Activated naive CD8-positive, alpha-beta T cell treated with anti-CD3 and anti-CD28 coated beads for 36 hours (primary cell): ENCODE data around the gene EXD3. TPM values are rescaled to one million over a fixed set of nuclear protein-coding genes. Genes with fewer than 3 reads are reported as not detected.

ENCODE experiments used
- DNase-seq: peaks from one replicate; pipeline ENCODE4 v3.0.0; 2021
- H3K27ac Mint-ChIP-seq: one replicate; pipeline ENCODE4 v1.8.0; 2022; ENCODE audit warnings: mild to moderate bottlenecking, moderate library complexity, mixed read lengths
- H3K27me3 Mint-ChIP-seq: one replicate; pipeline ENCODE4 v1.8.0; 2022; ENCODE audit warnings: mild to moderate bottlenecking, mixed read lengths
- H3K36me3 Mint-ChIP-seq: one replicate; pipeline ENCODE4 v1.8.0; 2021; ENCODE audit warnings: mild to moderate bottlenecking, mixed read lengths
- H3K4me1 Mint-ChIP-seq: one replicate; pipeline ENCODE4 v1.8.0; 2021; ENCODE audit warnings: mixed read lengths
- H3K4me3 Mint-ChIP-seq: one replicate; pipeline ENCODE4 v1.8.0; 2022; ENCODE audit warnings: mild to moderate bottlenecking, moderate library complexity, mixed read lengths
- H3K9me3 Mint-ChIP-seq: one replicate; pipeline ENCODE4 v1.8.0; 2022; ENCODE audit warnings: mixed read lengths
- total RNA-seq, 2 experiments: library from RNA; stranded (reverse); gene quantifications; one replicate each; pipeline ENCODE4 v1.2.3, GENCODE V29; 2021

Gene EXD3
- total RNA-seq, 2 experiments from 2014 or later: 3.6 to 4.2 TPM

GRCh38 chr9:137276473-137277328 is 146.3 kb downstream of the EXD3 start:
- no peaks in the 10 kb centered on the region for H3K9me3 Mint-ChIP-seq
- H3K27me3 Mint-ChIP-seq: peaks cover 11% of the 10 kb centered on the region
- DNase-seq: no peak
- no peaks in the 10 kb centered on the region for H3K36me3 Mint-ChIP-seq
- peaks cover 8% of the 10 kb centered on the region for H3K4me1 Mint-ChIP-seq
- peak overlapping the region; percentile 87 for H3K27ac Mint-ChIP-seq
- peak overlapping the region; percentile 80 for H3K4me3 Mint-ChIP-seq

DNA sequence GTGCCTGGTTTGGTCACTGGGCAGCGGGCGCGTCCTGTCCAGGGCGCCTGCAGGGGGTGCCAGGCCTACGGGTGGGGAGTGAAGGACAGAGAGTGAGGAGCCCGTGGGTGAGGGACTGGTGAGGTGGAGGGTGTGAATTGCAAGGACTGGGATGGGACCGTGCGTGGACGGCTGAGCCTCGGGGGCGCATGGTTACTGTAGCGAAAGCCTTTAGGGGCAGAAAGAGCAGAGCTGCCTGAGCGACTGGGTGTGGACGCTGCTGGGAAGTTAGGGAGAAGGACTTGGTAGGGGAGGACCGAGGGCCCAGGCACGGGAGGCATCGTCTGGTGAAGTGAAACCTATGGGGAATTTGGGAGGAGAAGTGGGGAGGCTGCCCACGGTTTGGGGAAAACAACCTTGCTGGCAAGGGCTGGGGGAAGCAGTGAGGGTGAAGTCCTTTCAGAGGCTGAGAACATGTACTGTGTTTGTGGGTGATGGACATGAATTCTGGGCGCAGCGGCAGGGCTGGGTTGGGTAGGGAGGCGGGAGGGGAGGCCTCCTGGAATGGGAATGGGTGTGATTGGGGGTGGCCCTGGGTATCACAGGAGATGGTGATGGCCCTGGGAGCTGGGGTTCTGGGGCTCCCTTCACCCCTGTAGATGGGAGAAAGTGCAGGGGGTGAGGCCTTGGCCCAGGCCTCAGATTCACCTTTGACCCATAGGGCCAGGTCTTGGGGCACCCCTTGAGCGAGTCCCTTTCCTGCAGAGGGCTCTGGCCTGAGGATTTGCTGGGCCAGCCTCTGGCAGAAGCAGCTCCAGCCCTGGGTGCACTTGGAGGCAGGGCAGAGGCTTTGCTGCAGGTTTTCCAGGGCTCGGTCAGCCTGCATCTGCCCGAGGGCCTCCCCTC is 147.1 kb downstream of the EXD3 start:
- peak overlapping the region; percentile 4 for H3K27ac Mint-ChIP-seq
- H3K4me3 Mint-ChIP-seq: no peak overlapping the region
- DNase-seq: no peak

DNA sequence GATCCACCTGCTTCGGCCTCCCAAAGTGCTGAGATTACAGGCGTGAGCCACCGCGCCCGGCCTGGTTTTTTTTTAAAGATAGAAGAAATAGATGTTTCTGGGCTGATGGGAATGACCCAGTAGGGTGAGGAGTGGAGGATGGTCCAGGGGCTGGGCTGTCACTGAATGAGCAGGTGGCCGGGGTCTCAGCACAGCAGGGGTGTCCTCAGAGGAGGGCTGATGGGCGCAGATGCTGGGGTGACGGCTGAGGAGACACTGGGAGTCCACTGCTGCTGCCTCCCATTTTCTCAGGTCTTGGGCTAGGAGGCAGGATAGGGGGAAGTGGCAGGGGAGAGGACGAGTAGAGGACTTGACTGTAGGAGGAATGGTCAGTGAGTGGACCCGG is 147.8 kb downstream of the EXD3 start:
- DNase-seq: no peak
- peaks cover 11% of the 10 kb centered on the region for H3K27me3 Mint-ChIP-seq
- H3K4me3 Mint-ChIP-seq: no peak overlapping the region
- H3K27ac Mint-ChIP-seq: no peak overlapping the region
- H3K4me1 Mint-ChIP-seq: peaks cover 14% of the 10 kb centered on the region
- H3K36me3 Mint-ChIP-seq: peaks cover 4% of the 10 kb centered on the region
- H3K9me3 Mint-ChIP-seq: no peaks in the 10 kb centered on the region

More for the DNA sequence above, 147.1 kb downstream of the EXD3 start:
- Mint-ChIP-seq H3K27me3 (peaks cover 11% of the 10 kb centered on the region), H3K36me3 (peaks cover 4% of the 10 kb centered on the region), H3K4me1 (peaks cover 14% of the 10 kb centered on the region), H3K9me3 (no peaks in the 10 kb centered on the region)

- Mint-ChIP-seq H3K9me3 (no peaks in the 10 kb centered on the region), H3K27me3 (peaks cover 11% of the 10 kb centered on the region), H3K4me3 (no peak overlapping the region), H3K4me1 (peaks cover 14% of the 10 kb centered on the region), H3K27ac (no peak overlapping the region), H3K36me3 (peaks cover 14% of the 10 kb centered on the region)
- DNase-seq: no peak
Observed at GRCh38 chr9:137273611-137274320, 149.2 kb downstream of the EXD3 start.

- peaks cover 17% of the 10 kb centered on the region for H3K36me3 Mint-ChIP-seq
- no peak overlapping the region for H3K27ac Mint-ChIP-seq
- DNase-seq: no peak
- H3K4me1 Mint-ChIP-seq: peaks cover 14% of the 10 kb centered on the region
- H3K27me3 Mint-ChIP-seq: peaks cover 11% of the 10 kb centered on the region
- no peaks in the 10 kb centered on the region for H3K9me3 Mint-ChIP-seq
- no peak overlapping the region for H3K4me3 Mint-ChIP-seq
Observed at GRCh38 chr9:137273095-137273490, 149.9 kb downstream of the EXD3 start.

DNA sequence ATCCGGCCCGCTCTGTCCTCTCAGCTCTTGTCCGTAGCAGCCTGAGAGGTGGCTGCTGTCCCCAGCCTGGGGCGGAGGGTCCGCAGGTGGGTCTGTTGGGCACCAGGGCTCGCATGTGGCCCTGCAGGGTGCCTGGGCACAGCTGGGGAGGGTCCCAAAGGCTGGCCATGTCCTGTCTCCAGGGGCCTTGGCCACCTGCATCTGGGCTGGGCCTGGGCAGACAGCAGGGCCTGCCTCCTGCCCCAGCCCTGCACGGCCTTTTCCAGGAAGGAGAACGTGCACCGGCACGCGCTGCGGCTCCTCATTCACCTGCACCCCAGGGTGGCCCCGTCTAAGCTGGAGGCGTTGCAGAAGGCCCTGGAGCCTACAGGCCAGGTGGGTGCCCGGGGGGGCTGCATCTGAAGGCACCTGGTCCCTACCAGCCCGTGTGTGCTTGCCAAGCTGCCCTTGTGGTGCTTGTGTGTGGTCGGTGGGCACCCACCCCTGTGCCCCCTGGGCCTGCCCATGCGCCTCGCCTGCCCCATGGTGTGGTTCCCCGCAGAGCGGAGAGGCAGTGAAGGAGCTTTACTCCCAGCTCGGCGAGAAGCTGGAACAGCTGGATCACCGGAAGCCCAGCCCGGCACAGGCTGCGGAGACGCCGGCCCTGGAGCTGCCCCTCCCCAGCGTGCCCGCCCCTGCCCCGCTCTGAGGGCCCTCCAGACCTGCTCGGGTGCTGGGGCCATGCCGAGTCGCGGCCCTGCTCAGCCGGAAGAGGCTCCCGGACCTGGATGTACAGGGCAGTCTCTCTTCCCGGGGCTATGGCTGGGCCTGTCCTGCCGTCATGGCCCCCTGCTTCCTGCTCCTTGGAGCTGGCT is 150.5 kb downstream of the EXD3 start:
- no peaks in the 10 kb centered on the region for H3K9me3 Mint-ChIP-seq
- no peak overlapping the region for H3K4me3 Mint-ChIP-seq
- peaks cover 14% of the 10 kb centered on the region for H3K4me1 Mint-ChIP-seq
- H3K36me3 Mint-ChIP-seq: peaks cover 24% of the 10 kb centered on the region
- H3K27me3 Mint-ChIP-seq: peaks cover 11% of the 10 kb centered on the region
- DNase-seq: no peak
- H3K27ac Mint-ChIP-seq: no peak overlapping the region

DNA sequence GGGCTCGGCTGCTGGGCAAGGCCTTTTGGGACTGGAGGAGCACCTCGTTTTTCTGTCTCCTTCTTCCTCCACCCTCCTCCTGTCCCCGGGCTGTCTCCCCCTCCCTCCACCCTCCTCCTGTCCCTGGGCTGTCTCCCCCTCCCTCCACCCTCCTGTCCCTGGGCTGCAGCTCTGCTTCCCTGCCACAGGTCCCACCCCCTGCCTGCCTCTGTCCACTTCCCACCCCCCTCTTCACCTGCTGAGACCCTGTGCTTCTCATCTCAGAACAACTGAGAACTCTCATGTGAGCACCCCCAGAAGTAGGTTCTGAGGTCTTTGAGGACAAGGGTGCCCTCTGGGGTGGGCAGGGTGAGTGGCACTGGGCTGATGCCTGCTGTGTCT is 151.3 kb downstream of the EXD3 start:
- H3K36me3 Mint-ChIP-seq: peaks cover 26% of the 10 kb centered on the region
- peaks cover 7% of the 10 kb centered on the region for H3K27me3 Mint-ChIP-seq
- no peaks in the 10 kb centered on the region for H3K9me3 Mint-ChIP-seq
- peak overlapping the region; percentile 28 for H3K27ac Mint-ChIP-seq
- H3K4me1 Mint-ChIP-seq: peaks cover 9% of the 10 kb centered on the region
- no peak for DNase-seq
- H3K4me3 Mint-ChIP-seq: no peak overlapping the region

DNA sequence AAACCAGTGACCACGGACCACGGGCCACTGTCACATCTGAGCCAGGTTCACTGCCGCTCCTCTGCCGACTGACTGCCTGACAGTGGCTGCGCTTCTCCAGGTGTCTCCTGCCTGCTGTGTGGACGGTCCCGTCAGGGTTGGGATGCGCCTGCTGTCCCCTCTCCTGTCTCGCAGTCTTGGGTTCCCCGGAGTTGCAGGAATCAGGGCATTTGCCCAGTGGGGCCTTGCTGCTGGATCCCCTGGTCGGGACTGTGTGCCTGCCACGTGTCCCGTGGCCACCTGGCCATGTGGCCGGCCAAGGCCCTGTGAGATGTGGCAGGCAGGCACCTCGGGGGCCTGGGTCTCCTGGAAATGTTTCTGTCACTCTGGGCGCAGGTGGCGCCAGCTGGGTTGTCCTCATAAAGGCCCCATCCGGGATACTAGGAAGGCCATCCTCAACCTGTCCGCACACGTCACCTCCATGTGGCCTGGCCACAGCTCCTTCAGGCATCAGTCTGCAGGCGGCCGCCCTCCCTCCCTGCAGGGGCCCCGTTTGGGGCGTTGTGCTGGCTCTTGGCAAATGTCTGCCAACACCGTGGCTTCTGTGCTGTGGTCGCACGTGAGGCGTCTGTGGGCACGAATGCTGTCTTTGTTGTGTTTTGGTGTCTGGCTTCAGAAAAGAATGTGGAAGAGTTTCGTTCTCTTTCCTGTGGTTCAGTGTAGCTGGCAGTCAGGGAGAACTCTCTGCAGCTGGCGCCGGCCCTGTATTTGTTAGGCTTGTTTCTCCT is 151.8 kb downstream of the EXD3 start:
- Mint-ChIP-seq H3K36me3 (peaks cover 26% of the 10 kb centered on the region), H3K27ac (peak overlapping the region; percentile 28), H3K27me3 (peaks cover 4% of the 10 kb centered on the region), H3K4me3 (peak overlapping the region; percentile 27), H3K4me1 (peaks cover 8% of the 10 kb centered on the region), H3K9me3 (no peaks in the 10 kb centered on the region)
- peak; percentile 50 for DNase-seq

- no peak for DNase-seq
- Mint-ChIP-seq H3K4me3 (no peak overlapping the region), H3K36me3 (peaks cover 26% of the 10 kb centered on the region), H3K27me3 (no peaks in the 10 kb centered on the region), H3K27ac (no peak overlapping the region), H3K9me3 (no peaks in the 10 kb centered on the region), H3K4me1 (peaks cover 5% of the 10 kb centered on the region)
Observed at GRCh38 chr9:137269231-137269772, 153.7 kb downstream of the EXD3 start.

DNA sequence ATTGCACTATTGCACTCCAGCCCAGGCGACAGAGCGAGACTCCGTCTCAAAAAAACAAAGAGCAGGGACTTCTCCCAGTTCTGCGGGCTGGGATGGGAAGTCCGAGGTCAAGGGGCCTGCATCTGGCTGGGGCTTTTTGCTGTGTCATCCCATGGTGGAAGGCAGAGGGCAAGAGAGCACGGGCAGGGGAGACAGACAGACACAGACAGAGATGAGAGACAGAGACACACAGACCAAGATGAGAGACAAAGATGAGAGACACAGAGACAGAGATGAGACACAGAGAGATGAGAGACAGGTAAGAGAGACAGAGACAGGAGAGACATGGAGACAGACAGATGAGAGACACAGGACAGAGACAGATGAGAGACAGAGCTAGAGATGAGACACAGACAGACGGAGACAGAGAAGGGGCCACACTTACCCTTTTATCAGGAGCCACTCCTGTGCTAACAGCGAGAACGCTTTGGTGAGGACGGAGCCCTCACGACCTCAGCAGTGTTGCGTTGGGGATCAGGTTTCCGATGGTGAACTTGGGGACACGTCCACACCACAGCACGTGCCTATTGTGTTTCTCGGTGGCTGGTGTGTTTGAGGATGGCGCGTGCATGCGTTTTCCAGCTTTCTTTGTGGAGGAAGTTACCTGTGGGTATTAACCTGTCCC is 154.3 kb downstream of the EXD3 start:
- Mint-ChIP-seq H3K36me3 (peaks cover 28% of the 10 kb centered on the region), H3K9me3 (no peaks in the 10 kb centered on the region), H3K27ac (no peak overlapping the region), H3K27me3 (no peaks in the 10 kb centered on the region), H3K4me3 (no peak overlapping the region), H3K4me1 (peaks cover 5% of the 10 kb centered on the region)
- DNase-seq: no peak

GRCh38 chr9:137267933-137268355 is 155.0 kb downstream of the EXD3 start:
- no peaks in the 10 kb centered on the region for H3K27me3 Mint-ChIP-seq
- H3K9me3 Mint-ChIP-seq: no peaks in the 10 kb centered on the region
- H3K36me3 Mint-ChIP-seq: peaks cover 31% of the 10 kb centered on the region
- no peak for DNase-seq
- H3K27ac Mint-ChIP-seq: no peak overlapping the region
- H3K4me3 Mint-ChIP-seq: no peak overlapping the region
- H3K4me1 Mint-ChIP-seq: peaks cover 5% of the 10 kb centered on the region

GRCh38 chr9:137266585-137267453 is 156.1 kb downstream of the EXD3 start:
- no peak for DNase-seq
- H3K9me3 Mint-ChIP-seq: no peaks in the 10 kb centered on the region
- no peak overlapping the region for H3K27ac Mint-ChIP-seq
- no peak overlapping the region for H3K4me3 Mint-ChIP-seq
- peaks cover 5% of the 10 kb centered on the region for H3K4me1 Mint-ChIP-seq
- peaks cover 32% of the 10 kb centered on the region for H3K36me3 Mint-ChIP-seq
- no peaks in the 10 kb centered on the region for H3K27me3 Mint-ChIP-seq
